ENCODE results near the gene SLC19A1. TPM values are rescaled to one million over a fixed set of nuclear protein-coding genes. Genes with fewer than 3 reads are reported as not detected.

SLC19A1 gene
- total RNA-seq, 1 donor from 2014 or later, result 19.3 TPM

DNA sequence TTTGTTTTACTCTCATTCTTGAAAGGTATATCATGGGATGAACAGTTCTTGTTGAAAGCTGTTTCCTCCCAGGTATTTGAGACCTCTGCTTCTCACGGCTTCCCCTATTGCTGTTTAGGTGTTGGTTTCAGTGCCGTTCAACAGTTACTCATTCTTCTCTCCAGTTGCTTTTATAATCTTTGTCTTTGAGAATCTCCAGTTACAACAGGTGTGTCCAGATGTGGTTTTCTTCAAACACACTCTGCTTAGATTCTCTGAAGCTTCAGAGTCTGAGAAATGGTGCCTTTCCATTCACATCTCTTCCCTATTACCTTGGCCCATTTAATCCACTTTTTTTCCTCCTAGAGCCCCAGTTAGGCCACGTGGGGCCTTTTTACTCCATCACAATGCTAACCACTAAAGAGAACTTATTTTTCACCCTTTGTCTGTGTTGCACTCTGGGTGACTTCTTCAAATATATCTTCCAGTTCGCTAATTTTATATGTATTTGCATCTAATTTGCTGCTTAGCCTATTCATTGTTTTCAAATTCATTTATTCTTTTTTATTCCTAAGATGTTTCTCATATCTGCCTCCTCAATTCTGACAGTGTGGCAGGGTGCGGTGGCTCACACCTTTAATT lies 46.7 kb upstream of the SLC19A1 start:
- TF ChIP-seq, protein P1, sequence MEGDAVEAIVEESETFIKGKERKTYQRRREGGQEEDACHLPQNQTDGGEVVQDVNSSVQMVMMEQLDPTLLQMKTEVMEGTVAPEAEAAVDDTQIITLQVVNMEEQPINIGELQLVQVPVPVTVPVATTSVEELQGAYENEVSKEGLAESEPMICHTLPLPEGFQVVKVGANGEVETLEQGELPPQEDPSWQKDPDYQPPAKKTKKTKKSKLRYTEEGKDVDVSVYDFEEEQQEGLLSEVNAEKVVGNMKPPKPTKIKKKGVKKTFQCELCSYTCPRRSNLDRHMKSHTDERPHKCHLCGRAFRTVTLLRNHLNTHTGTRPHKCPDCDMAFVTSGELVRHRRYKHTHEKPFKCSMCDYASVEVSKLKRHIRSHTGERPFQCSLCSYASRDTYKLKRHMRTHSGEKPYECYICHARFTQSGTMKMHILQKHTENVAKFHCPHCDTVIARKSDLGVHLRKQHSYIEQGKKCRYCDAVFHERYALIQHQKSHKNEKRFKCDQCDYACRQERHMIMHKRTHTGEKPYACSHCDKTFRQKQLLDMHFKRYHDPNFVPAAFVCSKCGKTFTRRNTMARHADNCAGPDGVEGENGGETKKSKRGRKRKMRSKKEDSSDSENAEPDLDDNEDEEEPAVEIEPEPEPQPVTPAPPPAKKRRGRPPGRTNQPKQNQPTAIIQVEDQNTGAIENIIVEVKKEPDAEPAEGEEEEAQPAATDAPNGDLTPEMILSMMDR (conservative IDR thresholded peaks at IDR 0.05; ENCODE audit: low read depth, low read length), result no peak
- no peak overlapping the region for H3K4me3 ChIP-seq (ENCODE audit: low read depth, low read length)
- DNase-seq (ENCODE audit: low read depth), result no peak

DNA sequence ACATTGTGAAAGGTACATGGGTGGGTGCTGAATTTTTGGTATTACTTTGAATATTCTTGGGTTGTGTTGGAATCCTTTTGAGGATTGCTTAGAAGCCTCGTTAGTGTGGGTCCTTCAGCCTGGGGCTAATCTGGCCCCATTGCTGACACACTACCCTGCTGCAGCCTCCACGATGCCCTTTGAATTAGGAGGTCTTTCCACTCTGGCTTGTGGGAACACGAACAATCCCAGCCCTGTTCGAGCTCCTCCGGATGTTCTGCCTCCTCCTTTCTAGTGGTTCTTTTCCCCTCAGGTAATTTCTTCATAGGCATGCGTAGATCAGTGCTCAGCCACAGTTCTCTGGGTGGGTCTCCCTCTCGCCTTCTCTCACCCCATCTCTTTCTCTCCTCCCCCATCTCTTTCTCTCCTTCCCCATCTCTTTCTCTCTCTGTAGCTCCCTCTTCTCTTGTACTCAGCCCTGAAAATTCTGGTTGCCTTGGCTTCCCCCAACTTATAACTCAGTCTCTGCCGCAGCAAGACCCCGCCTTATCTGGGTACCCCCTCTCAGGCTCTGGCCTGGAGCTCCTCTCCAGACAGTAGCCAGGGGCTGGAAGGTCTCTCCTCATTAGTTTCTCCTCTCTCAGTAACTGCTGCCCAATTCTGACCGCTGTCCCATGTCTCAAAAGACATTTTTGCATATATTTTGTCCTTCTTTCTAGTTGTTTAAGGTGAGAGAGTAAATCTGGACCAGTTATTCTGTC lies 46.0 kb upstream of the SLC19A1 start:
- H3K4me3 ChIP-seq (ENCODE audit: low read depth, low read length), result no peak overlapping the region
- DNase-seq (ENCODE audit: low read depth), result no peak
- TF ChIP-seq, protein P1 (conservative IDR thresholded peaks at IDR 0.05; ENCODE audit: low read depth, low read length), result no peak

DNA sequence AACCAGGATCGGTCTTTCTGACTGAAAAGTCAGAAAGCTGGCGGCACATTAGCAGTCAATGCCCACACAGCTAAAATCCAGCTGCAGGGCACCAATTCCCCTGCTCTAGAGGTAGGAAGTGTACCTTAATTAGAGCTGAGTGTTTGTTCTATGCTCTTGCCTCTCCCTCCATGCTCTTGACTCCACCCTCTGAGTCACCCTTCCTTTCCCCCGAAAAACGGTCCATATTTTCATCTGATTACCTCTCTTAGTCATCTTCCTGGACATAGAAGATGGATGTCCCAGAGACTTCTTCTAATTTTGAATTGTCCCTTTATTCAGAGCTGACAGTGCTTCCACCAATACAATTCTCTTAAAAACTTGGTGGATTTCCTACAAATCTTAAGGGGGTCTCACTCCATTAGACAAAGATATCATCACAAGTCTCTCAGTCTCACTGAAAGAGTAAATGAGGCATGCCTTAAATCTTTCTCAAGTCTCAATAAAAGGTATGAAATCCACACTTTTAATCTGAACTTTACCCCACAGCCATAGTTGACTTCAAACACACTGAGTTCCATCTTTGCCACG lies 44.1 kb upstream of the SLC19A1 start:
- DNase-seq (ENCODE audit: low read depth), result no peak
- TF ChIP-seq, protein P1 (conservative IDR thresholded peaks at IDR 0.05; ENCODE audit: low read depth, low read length), result no peak
- H3K4me3 ChIP-seq (ENCODE audit: low read depth, low read length), result no peak overlapping the region

DNA sequence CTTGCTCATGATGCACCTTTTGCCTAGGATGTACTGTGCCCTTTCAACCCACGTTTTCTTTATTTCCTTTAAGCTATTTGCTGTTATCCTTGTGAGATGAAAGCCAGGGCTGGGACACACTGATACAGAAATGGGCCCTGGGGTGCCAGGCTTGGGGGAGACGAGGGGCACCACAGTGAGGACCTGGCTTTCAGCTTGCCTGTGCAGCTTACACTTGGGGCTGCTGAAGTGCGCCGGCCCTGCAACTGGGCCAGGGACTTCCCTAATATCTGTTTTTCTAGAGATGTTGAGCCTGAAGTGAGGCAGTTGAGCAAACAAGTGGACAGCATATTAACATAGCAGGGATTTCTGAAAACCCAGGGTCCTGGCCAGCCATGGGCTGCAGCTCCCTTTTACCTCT lies 42.5 kb upstream of the SLC19A1 start:
- DNase-seq (ENCODE audit: low read depth), result no peak
- no peak overlapping the region for H3K4me3 ChIP-seq (ENCODE audit: low read depth, low read length)
- TF ChIP-seq, protein P1 (conservative IDR thresholded peaks at IDR 0.05; ENCODE audit: low read depth, low read length), result no peak

DNA sequence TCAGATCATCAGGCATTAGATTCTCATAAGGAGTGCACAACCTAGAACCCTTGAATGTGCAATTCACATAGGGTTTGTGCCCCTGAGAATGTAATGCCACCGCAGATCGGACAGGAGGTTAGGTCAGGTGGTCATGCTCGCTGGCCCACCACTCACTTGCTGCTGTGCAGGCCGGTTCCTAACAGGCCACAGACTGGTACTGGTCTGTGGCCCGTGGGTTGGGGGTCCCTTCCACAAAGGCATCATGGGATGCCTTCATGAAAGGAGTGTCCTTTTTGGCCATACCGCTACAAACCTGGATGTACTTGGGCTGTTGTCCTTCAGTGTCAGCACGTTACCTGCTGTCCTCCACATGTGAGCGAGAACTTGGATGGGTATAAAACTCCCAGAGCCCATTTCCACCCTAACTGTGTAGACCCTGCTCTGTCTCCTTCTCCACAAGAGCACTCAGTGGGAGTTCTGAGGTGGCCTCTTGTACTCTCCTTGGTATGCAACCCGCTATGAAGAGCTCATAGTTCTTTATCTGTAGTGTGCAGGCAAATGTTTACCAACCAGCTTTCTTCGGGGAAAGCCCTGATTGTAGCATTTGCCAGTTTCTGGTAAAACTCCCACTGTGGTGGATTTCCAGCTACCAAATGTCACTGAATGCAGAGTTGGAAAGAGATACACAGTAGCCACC lies 41.7 kb upstream of the SLC19A1 start:
- no peak for DNase-seq (ENCODE audit: low read depth)
- H3K4me3 ChIP-seq (ENCODE audit: low read depth, low read length), result no peak overlapping the region
- TF ChIP-seq, protein P1 (conservative IDR thresholded peaks at IDR 0.05; ENCODE audit: low read depth, low read length), result no peak

DNA sequence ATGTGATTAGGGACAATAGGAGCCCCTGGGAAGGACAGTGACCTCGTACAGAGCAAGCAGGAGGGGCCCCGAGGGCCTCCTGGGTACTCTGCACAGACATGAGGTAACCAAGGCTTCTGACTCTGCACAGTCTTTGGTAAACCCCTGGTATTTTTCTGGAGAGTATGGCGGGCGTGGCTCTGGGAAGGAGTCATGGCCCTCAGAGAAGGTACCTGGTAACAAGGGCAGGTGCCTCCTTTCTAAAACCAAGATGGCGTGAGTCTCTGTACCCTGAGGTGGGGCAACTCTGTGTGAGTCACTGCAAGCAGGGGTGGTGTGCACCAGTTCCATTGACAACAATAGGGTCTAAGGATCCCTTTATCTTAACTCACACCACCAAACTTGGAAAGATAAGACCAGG lies 39.9 kb upstream of the SLC19A1 start:
- DNase-seq (ENCODE audit: low read depth), result no peak
- TF ChIP-seq, protein P1 (conservative IDR thresholded peaks at IDR 0.05; ENCODE audit: low read depth, low read length), result no peak
- H3K4me3 ChIP-seq (ENCODE audit: low read depth, low read length), result no peak overlapping the region
